Endothelial cell of umbilical vein (primary cell): ENCODE data around the gene DLG1. TPM values are rescaled to one million over a fixed set of nuclear protein-coding genes. Genes with fewer than 3 reads are reported as not detected.

Experiments
- BruUV-seq: library from RNA; stranded (reverse); fragments of 400-500 nt; replicated peaks from 2 replicates; lab custom pipeline; 2021; lab: Mats Ljungman, UMichigan
- CTCF ChIA-PET: fragments of 300-600, 350-600 bp; sonication (Branson Sonifier 250); formaldehyde crosslinking; loops from one replicate; lab custom pipeline; 2021; ENCODE audit warnings: antibody characterized with exemption, inconsistent platforms; lab: Charles Lee
- POLR2A ChIA-PET: fragments of 300-600, 350-600 bp; sonication (Branson Sonifier 250); formaldehyde crosslinking; loops from one replicate; lab custom pipeline; 2021; ENCODE audit warnings: antibody characterized with exemption, inconsistent platforms; lab: Charles Lee
- DNase-seq: peaks from one replicate; pipeline ENCODE4 v3.0.0-alpha.2; 2011; ENCODE audit warnings: low read depth, low spot score
- FAIRE-seq: peaks from 2 replicates; lab custom pipeline; 2011; peaks lifted over from hg19 to GRCh38; lab: Jason Lieb, UNC
- H2AFZ ChIP-seq: 2 replicates; pipeline ENCODE4 v1.6.0; 2012; ENCODE audit warnings: low read depth, low read length, control low read depth, inconsistent platforms
- H3K27ac ChIP-seq: 2 replicates; pipeline ENCODE4 v1.5.1; 2011; ENCODE audit warnings: low read depth, mild to moderate bottlenecking, control low read depth, low read length, moderate library complexity; ENCODE audit not compliant: insufficient read depth
- H3K27me3 ChIP-seq, 2 experiments: 2 replicates each; pipeline versions ENCODE4 v1.6.0 to v1.6.1; 2011; ENCODE audit warnings: low read length in 2 of 2, mixed read lengths in 1 of 2; ENCODE audit not compliant: control insufficient read depth in 2 of 2, insufficient read depth in 2 of 2
- H3K36me3 ChIP-seq, 2 experiments: 2 replicates in 1 of 2; 3 replicates in 1 of 2; pipeline ENCODE4 v1.5.1; 2011; ENCODE audit warnings: low read length in 2 of 2, mild to moderate bottlenecking in 1 of 2, moderate library complexity in 1 of 2; ENCODE audit not compliant: control insufficient read depth in 2 of 2, insufficient read depth in 2 of 2; ENCODE audit errors: extremely low read depth in 1 of 2
- H3K4me1 ChIP-seq: 3 replicates; pipeline ENCODE4 v1.5.1; 2011; ENCODE audit warnings: mild to moderate bottlenecking, low read length; ENCODE audit not compliant: control insufficient read depth, insufficient read depth; ENCODE audit errors: extremely low read depth
- H3K4me2 ChIP-seq: 2 replicates; pipeline ENCODE4 v1.6.1; 2011; ENCODE audit warnings: low read length, control low read depth, mixed read lengths; ENCODE audit not compliant: insufficient read depth
- H3K4me3 ChIP-seq, 3 experiments: fragments of 200-600 bp in 1 of 3; sonication (generic), shearing (Covaris generic) in 1 of 3; replicated peaks in 1 of 3; 2 replicates each; pipeline ENCODE4 v1.5.1; 2011 to 2016; ENCODE audit warnings: control low read depth in 3 of 3, low read length in 3 of 3, mild to moderate bottlenecking in 2 of 3, inconsistent platforms in 1 of 3, low read depth in 1 of 3, moderate library complexity in 1 of 3; ENCODE audit not compliant: insufficient read depth in 1 of 3
- H3K79me2 ChIP-seq: 2 replicates; pipeline ENCODE4 v1.6.0; 2012; ENCODE audit warnings: low read length, inconsistent platforms; ENCODE audit not compliant: control insufficient read depth, insufficient read depth
- H3K9ac ChIP-seq: replicated peaks from 2 replicates; pipeline ENCODE3; 2011; ENCODE audit warnings: low read length, control low read depth; ENCODE audit not compliant: insufficient read depth; ENCODE audit errors: extremely low read depth
- H3K9me1 ChIP-seq: replicated peaks from 3 replicates; pipeline ENCODE4 v1.6.0; 2011; ENCODE audit warnings: mild to moderate bottlenecking, low read length; ENCODE audit not compliant: control insufficient read depth, insufficient read depth; ENCODE audit errors: extremely low read depth
- H3K9me3 ChIP-seq: replicated peaks from 2 replicates; pipeline ENCODE4 v1.5.1; 2012; ENCODE audit warnings: low read length, inconsistent platforms; ENCODE audit not compliant: control insufficient read depth, insufficient read depth
- H4K20me1 ChIP-seq: replicated peaks from 2 replicates; pipeline ENCODE3; 2011; ENCODE audit warnings: mild to moderate bottlenecking, low read length; ENCODE audit not compliant: control insufficient read depth, insufficient read depth; ENCODE audit errors: extremely low read depth
- CTCF ChIP-seq, 2 donors: IDR thresholded peaks; 1 replicate in 1 of 2; 2 replicates in 1 of 2; pipeline ENCODE4 v1.5.1; 2011; ENCODE audit warnings: low read length in 2 of 2, mild to moderate bottlenecking in 2 of 2, moderate library complexity in 2 of 2, control low read depth in 1 of 2, inconsistent platforms in 1 of 2, low read depth in 1 of 2; ENCODE audit not compliant: insufficient read depth in 1 of 2; ENCODE audit errors: extremely low read depth in 1 of 2
- EZH2 ChIP-seq: IDR thresholded peaks from 2 replicates; pipeline ENCODE4 v1.6.1; 2012; ENCODE audit warnings: borderline replicate concordance, low read depth, mild to moderate bottlenecking, moderate library complexity, low read length, inconsistent platforms; ENCODE audit not compliant: severe bottlenecking
- FOS ChIP-seq: IDR thresholded peaks from 2 replicates; pipeline ENCODE4 v1.6.1; 2011; ENCODE audit warnings: mild to moderate bottlenecking, low read length, moderate library complexity, borderline replicate concordance; ENCODE audit not compliant: insufficient read depth
- GATA2 ChIP-seq: IDR thresholded peaks from 2 replicates; pipeline ENCODE4 v1.7.0; 2011; ENCODE audit warnings: low read depth, mild to moderate bottlenecking, moderate library complexity, mixed read lengths, low read length; ENCODE audit not compliant: insufficient read length, insufficient read depth
- MYC ChIP-seq: IDR thresholded peaks from one replicate; pipeline ENCODE4 v1.6.1; 2011; ENCODE audit warnings: mild to moderate bottlenecking, low read depth, low read length
- POLR2AphosphoS5 ChIP-seq: IDR thresholded peaks from 2 replicates; pipeline ENCODE4 v1.6.1; 2012; ENCODE audit warnings: low read depth, mild to moderate bottlenecking, control low read depth, low read length, moderate library complexity; ENCODE audit not compliant: insufficient read depth
- dilution Hi-C: fragments of 300-500 bp; cut with MboI; formaldehyde crosslinking; loops from one replicate; pipeline ENCODE4 v1.15.0; 2019; ENCODE audit warnings: low sequenced_read_pairs; ENCODE audit not compliant: extremely low pct_ligation_motif_present
- intact Hi-C: fragments of 100-400 bp; cut with micrococcal nuclease; formaldehyde crosslinking; loops from one replicate; pipeline ENCODE4 v1.10.0; 2022
- polyA plus RNA-seq, 4 experiments: library from polyadenylated mRNA; depleted of rRNA in 3 of 4; stranded (reverse) in 3 of 4; unstranded in 1 of 4; fragments of >200 nt; gene quantifications; 2 replicates each; pipeline versions ENCODE4 v1.2.1 to v1.2.3, GENCODE V29; 2011 to 2012; ENCODE audit warnings: missing spikeins in 1 of 4
- total RNA-seq: library from RNA; stranded (reverse); gene quantifications from 2 replicates; pipeline ENCODE4 v1.2.3, GENCODE V29; 2021
- TF ChIP-seq, protein P1 (sequence below): IDR thresholded peaks from 2 replicates; pipeline ENCODE4 v1.6.1; 2011; ENCODE audit not compliant: insufficient read depth, insufficient read length

Gene DLG1
- total and polyA plus RNA-seq, 2 donors (not counting 3 experiments of a cell fraction or from before 2014, with no cell fraction given) = 26.5 to 80.1 TPM

DNA sequence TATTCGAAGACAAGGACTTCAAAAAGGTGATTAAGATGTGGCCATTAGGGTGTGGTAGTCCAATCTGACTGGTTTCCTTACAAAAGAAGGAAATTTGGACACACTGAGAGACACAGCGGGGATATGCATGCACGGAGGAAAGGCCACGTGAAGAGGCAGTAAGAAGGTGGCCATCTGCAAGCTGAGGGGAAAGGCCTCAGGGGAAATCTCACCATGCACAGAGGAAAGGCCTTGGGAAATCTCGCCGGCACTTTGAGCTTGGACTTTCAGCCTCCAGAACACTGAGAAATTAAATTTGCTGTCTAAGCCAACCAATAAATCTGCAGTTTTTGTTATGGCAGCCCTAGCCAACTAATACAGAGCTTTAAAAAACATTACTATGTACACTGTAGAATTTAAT, 78.8 kb downstream of the DLG1 start:
- TF ChIP-seq MYC = no peak
- TF ChIP-seq CTCF (IDR thresholded peaks at IDR 0.05; ENCODE audit: extremely low read depth in 1 of 2, insufficient read depth in 1 of 2, low read depth in 1 of 2, low read length in 2 of 2) = no peak
- TF ChIP-seq, protein P1, sequence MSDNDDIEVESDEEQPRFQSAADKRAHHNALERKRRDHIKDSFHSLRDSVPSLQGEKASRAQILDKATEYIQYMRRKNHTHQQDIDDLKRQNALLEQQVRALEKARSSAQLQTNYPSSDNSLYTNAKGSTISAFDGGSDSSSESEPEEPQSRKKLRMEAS = no peak
- TF ChIP-seq FOS = no peak
- no peak for TF ChIP-seq POLR2AphosphoS5
- no peak for TF ChIP-seq EZH2
- TF ChIP-seq GATA2 = no peak
- CTCF ChIA-PET = interaction anchor here (1.0 kb wide), 1 partner anchor 12 kb away, joined by 3 read pairs; no protein-coding TSS in a partner anchor
- Histone ChIP-seq H3K27me3 (no peaks in the 10 kb centered on the region), H3K9me3 (no peaks in the 10 kb centered on the region), H3K9me1 (no peaks in the 10 kb centered on the region), H2AFZ (no peak overlapping the region), H3K36me3 (no peaks in the 10 kb centered on the region), H3K27ac (no peak overlapping the region), H3K4me1 (peaks cover 21% of the 10 kb centered on the region), H3K4me3 (no peak overlapping the region), H4K20me1 (peaks cover 4% of the 10 kb centered on the region), H3K9ac (no peak overlapping the region), H3K4me2 (no peak overlapping the region), H3K79me2 (peaks cover 87% of the 10 kb centered on the region)
- intact Hi-C loops (no loop called here), dilution Hi-C loops (no loop called here)
- no TSS peak for BruUV-seq
- POLR2A ChIA-PET = no interaction called here
- DNase-seq (no peak), FAIRE-seq (no peak)
